ENCODE measurements around the gene GSTM4. TPM values are rescaled to one million over a fixed set of nuclear protein-coding genes. Genes with fewer than 3 reads are reported as not detected.

GSTM4 gene
- total RNA-seq, 1 experiment from 2014 or later: 24.6 TPM

GRCh38 chr1:109668123-109668775 lies 12.3 kb downstream of the GSTM4 start:
- peak overlapping the region; percentile 52 for H3K4me2 ChIP-seq (ENCODE audit: insufficient read depth, insufficient read length, low read length)
- no peak overlapping the region for H2BK15ac ChIP-seq (ENCODE audit: low read depth, low read length)
- H4K91ac ChIP-seq (ENCODE audit: insufficient read length, low read depth, low read length): no peak overlapping the region
- no peak overlapping the region for H4K5ac ChIP-seq (ENCODE audit: insufficient read length, low read depth, low read length)
- no peak overlapping the region for H2BK12ac ChIP-seq (ENCODE audit: insufficient read length, low read depth, low read length)
- no peaks in the 10 kb centered on the region for H3K4me1 ChIP-seq (ENCODE audit: insufficient read depth, low read length)
- no peak overlapping the region for H2BK120ac ChIP-seq (ENCODE audit: low read depth, low read length, poor library complexity, severe bottlenecking)
- H3K36me3 Mint-ChIP-seq (ENCODE audit: insufficient read depth in 1 of 3, low read depth in 3 of 3): peaks cover 0 to 11% (median 0%) of the 10 kb centered on the region in 3 experiments; a peak in 2 of 7 replicates
- no peak overlapping the region for H3K27ac Mint-ChIP-seq
- no peak for DNase-seq
- H3K27ac ChIP-seq (ENCODE audit: insufficient read length, low read depth, low read length): no peak overlapping the region
- H3K14ac ChIP-seq (ENCODE audit: insufficient read depth, low read length): no peak overlapping the region
- H3K4ac ChIP-seq (ENCODE audit: low read depth, low read length): no peak overlapping the region
- H2AFZ ChIP-seq (ENCODE audit: low read length): no peak overlapping the region
- H3K56ac ChIP-seq (ENCODE audit: insufficient read length, low read depth, low read length): no peak overlapping the region
- no peak overlapping the region for H3K18ac ChIP-seq (ENCODE audit: insufficient read length, low read depth, low read length)
- no peak overlapping the region for H2BK5ac ChIP-seq (ENCODE audit: insufficient read length, low read length)
- H3K9me3 ChIP-seq (ENCODE audit: control insufficient read depth, low read depth, low read length): no peaks in the 10 kb centered on the region
- no peaks in the 10 kb centered on the region for H3K79me2 ChIP-seq (ENCODE audit: insufficient read depth, low read length)
- TF ChIP-seq, protein P1, sequence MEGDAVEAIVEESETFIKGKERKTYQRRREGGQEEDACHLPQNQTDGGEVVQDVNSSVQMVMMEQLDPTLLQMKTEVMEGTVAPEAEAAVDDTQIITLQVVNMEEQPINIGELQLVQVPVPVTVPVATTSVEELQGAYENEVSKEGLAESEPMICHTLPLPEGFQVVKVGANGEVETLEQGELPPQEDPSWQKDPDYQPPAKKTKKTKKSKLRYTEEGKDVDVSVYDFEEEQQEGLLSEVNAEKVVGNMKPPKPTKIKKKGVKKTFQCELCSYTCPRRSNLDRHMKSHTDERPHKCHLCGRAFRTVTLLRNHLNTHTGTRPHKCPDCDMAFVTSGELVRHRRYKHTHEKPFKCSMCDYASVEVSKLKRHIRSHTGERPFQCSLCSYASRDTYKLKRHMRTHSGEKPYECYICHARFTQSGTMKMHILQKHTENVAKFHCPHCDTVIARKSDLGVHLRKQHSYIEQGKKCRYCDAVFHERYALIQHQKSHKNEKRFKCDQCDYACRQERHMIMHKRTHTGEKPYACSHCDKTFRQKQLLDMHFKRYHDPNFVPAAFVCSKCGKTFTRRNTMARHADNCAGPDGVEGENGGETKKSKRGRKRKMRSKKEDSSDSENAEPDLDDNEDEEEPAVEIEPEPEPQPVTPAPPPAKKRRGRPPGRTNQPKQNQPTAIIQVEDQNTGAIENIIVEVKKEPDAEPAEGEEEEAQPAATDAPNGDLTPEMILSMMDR (conservative IDR thresholded peaks at IDR 0.05): no peak
- H4K20me1 ChIP-seq (ENCODE audit: control insufficient read depth, insufficient read depth, insufficient read length): no peaks in the 10 kb centered on the region
- no peak overlapping the region for H3K9ac ChIP-seq (ENCODE audit: extremely low read depth, insufficient read length, low read length)
- H3K23ac ChIP-seq (ENCODE audit: insufficient read length, low read depth, low read length): no peak overlapping the region
- peaks cover 8 to 13% of the 10 kb centered on the region in 2 experiments; a peak in 3 of 4 replicates for H3K4me1 Mint-ChIP-seq
- H3K27me3 ChIP-seq (ENCODE audit: insufficient read depth, low read length): no peaks in the 10 kb centered on the region
- H2AK5ac ChIP-seq (ENCODE audit: insufficient read length, low read length): no peak overlapping the region
- peaks cover 8% of the 10 kb centered on the region for H3K27me3 Mint-ChIP-seq (ENCODE audit: low read depth)
- H3K23me2 ChIP-seq (ENCODE audit: insufficient read length, low read depth, low read length, poor library complexity, severe bottlenecking): peaks cover 3% of the 10 kb centered on the region
- peak overlapping the region; percentile 71 to 77 for H3K4me3 Mint-ChIP-seq
- H2BK20ac ChIP-seq (ENCODE audit: low read depth, low read length, poor library complexity, severe bottlenecking): no peak overlapping the region
- no peaks in the 10 kb centered on the region for H3K79me1 ChIP-seq (ENCODE audit: insufficient read depth, low read depth, low read length, poor library complexity, severe bottlenecking)
- peaks cover 0 to 2% of the 10 kb centered on the region in 2 experiments; a peak in 1 of 5 replicates for H3K9me3 Mint-ChIP-seq
- no peak overlapping the region for H4K8ac ChIP-seq (replicated peaks; ENCODE audit: insufficient read length, low read depth, low read length)
- no peak overlapping the region for H3T11ph ChIP-seq (ENCODE audit: low read length)
- no CpG with 5 or more reads among the region's 26 CpGs for WGBS (ENCODE audit: extremely low coverage, insufficient read length, low lambda C conversion rate)

Data from H9 (cell line).